ENCODE data around the gene ZCCHC14. TPM values are rescaled to one million over a fixed set of nuclear protein-coding genes. Genes with fewer than 3 reads are reported as not detected.
A peak's percentile ranks its signal among the peaks of the same experiment; 100 is the strongest.

Gene ZCCHC14
- total and polyA plus RNA-seq, 10 of the 15 experiments (the other 5 are each of a cell fraction or from before 2014, with no cell fraction given), result 0.02 to 0.26 (median 0.05) TPM; not detected in 3

GRCh38 chr16:87382023-87382785 is 110.6 kb downstream of the ZCCHC14 start:
- ChIA-PET RAD21 (ENCODE audit: unreplicated experiment) (interaction anchor here (1.1 kb wide), 1 partner anchor 8 kb away, joined by 4 read pairs; no protein-coding TSS in a partner anchor), SMC1A (ENCODE audit: uncharacterized antibody, unreplicated experiment) (interaction anchor here (1.8 kb wide), 1 partner anchor 8 kb away, joined by 4 read pairs; no protein-coding TSS in a partner anchor), POLR2A (interaction anchor here (1.3 to 4.5 kb wide), 4 partner anchors 12 to 67 kb away, joined by 3 to 36 read pairs (median 12); partner anchors contain the start of genes C16orf95 and MAP1LC3B), CTCF (interaction anchor here (0.6 to 4.8 kb wide), 7 partner anchors 12 to 1048 kb away, joined by 3 to 40 read pairs (median 3); no protein-coding TSS in a partner anchor)
- H3K4me1 ChIP-seq (ENCODE audit: control insufficient read depth, insufficient read depth, low read length), result peaks cover 7% of the 10 kb centered on the region
- H3K9ac ChIP-seq (ENCODE audit: control insufficient read depth, insufficient read depth, low read length), result peak overlapping the region; percentile 66
- 32% methylated on average over 16 of the region's 17 CpGs for WGBS (ENCODE audit: insufficient coverage, insufficient replicate concordance, low lambda C conversion rate, missing lambda C conversion rate)
- H3K79me2 ChIP-seq (ENCODE audit: control insufficient read depth, insufficient read depth, low read length), result peaks cover 49% of the 10 kb centered on the region
- no peak overlapping the region; the same call in 1 of the 2 replicates for H2AFZ ChIP-seq (ENCODE audit: control insufficient read depth, low read depth, low read length)
- in situ Hi-C loops (cut with MboI), result loop anchor here (10.0 kb wide), 1 partner anchor 483 kb away; the partner anchor contains the start of gene SLC7A5
- FAIRE-seq, result no peak
- peak overlapping the region; percentile 81 for H3K27ac ChIP-seq (ENCODE audit: control insufficient read depth, insufficient read depth)
- no peak for ATAC-seq
- no peaks in the 10 kb centered on the region; the same call in 1 of the 2 replicates for H4K20me1 ChIP-seq (ENCODE audit: control insufficient read depth, insufficient read depth)
- no peaks in the 10 kb centered on the region for H3K27me3 ChIP-seq (replicated peaks in 1 of 2; ENCODE audit: control insufficient read depth in 2 of 2, insufficient read depth in 2 of 2, low read length in 1 of 2)
- intact Hi-C loops (cut with micrococcal nuclease; ENCODE audit: unreplicated experiment), result loop anchor here (2.0 to 10.0 kb wide), 2 partner anchors 65 to 1073 kb away; partner anchors contain the start of genes C16orf95 and ZFPM1
- H3K4me2 ChIP-seq (ENCODE audit: control insufficient read depth, insufficient read depth), result peak overlapping the region; percentile 79
- H3K4me3 ChIP-seq, result peak overlapping the region; percentile 77
- H3K36me3 ChIP-seq (ENCODE audit: control insufficient read depth in 2 of 2, insufficient read depth in 2 of 2, low read length in 1 of 2), result peaks cover 0 to 3% of the 10 kb centered on the region in 2 experiments; a peak in 1 of 4 replicates
- DNase-seq (ENCODE audit: low read depth, low spot score), result no peak
- BruUV-seq (replicated peaks), result TSS peak; percentile 64
- no peaks in the 10 kb centered on the region for H3K9me3 ChIP-seq (replicated peaks; ENCODE audit: control insufficient read depth, insufficient read depth, low read length)
- TF ChIP-seq BMI1 (IDR thresholded peaks at IDR 0.05; ENCODE audit: borderline replicate concordance), result no peak
- TF ChIP-seq EGR1 (IDR thresholded peaks at IDR 0.05; ENCODE audit: borderline replicate concordance in 1 of 2, low read depth in 2 of 2, low read length in 2 of 2), result no peak
- TF ChIP-seq SMAD5 (IDR thresholded peaks at IDR 0.05; ENCODE audit: low read depth), result no peak
- no peak for TF ChIP-seq SREBF1 (IDR thresholded peaks at IDR 0.05; ENCODE audit: low read length)
- peak; percentile 58 for TF ChIP-seq FOXK2 (IDR thresholded peaks at IDR 0.05)
- no peak for TF ChIP-seq MXI1 (IDR thresholded peaks at IDR 0.05; ENCODE audit: low read depth, low read length)
- TF ChIP-seq PRDM15 (CRISPR knock-in tag; IDR thresholded peaks at IDR 0.05), result no peak
- TF ChIP-seq SIX5 (IDR thresholded peaks at IDR 0.05; ENCODE audit: low read depth, low read length, severe bottlenecking), result no peak
- TF ChIP-seq CBX3 (IDR thresholded peaks at IDR 0.05; ENCODE audit: borderline replicate concordance, low read depth), result no peak
- no peak for TF ChIP-seq ZNF217 (IDR thresholded peaks at IDR 0.05)
- TF ChIP-seq TCF7 (IDR thresholded peaks at IDR 0.05; ENCODE audit: borderline replicate concordance), result no peak; the same call in 1 of the 2 replicates
- no peak for TF ChIP-seq JUNB (IDR thresholded peaks at IDR 0.05)
- TF ChIP-seq USF1 (IDR thresholded peaks at IDR 0.05; ENCODE audit: borderline replicate concordance, extremely low read length, insufficient read depth, low read depth, low read length), result no peak
- no peak for TF ChIP-seq HCFC1 (IDR thresholded peaks at IDR 0.05; ENCODE audit: low read length)
- TF ChIP-seq POLR2AphosphoS5 (IDR thresholded peaks at IDR 0.05; ENCODE audit: low read length), result no peak
- TF ChIP-seq HDAC6 (IDR thresholded peaks at IDR 0.05; ENCODE audit: unreplicated experiment), result no peak
